ENCODE results near the gene RAP1B.
"Not testable (repeated sequence)": the region's sequence is repeated elsewhere in the genome, so short reads cannot be mapped to it uniquely, and the experiment has no call there.

Gene RAP1B

GRCh38 chr12:68673788-68674187 is 63.1 kb downstream of the RAP1B start:
- TF ChIP-seq, protein P1, sequence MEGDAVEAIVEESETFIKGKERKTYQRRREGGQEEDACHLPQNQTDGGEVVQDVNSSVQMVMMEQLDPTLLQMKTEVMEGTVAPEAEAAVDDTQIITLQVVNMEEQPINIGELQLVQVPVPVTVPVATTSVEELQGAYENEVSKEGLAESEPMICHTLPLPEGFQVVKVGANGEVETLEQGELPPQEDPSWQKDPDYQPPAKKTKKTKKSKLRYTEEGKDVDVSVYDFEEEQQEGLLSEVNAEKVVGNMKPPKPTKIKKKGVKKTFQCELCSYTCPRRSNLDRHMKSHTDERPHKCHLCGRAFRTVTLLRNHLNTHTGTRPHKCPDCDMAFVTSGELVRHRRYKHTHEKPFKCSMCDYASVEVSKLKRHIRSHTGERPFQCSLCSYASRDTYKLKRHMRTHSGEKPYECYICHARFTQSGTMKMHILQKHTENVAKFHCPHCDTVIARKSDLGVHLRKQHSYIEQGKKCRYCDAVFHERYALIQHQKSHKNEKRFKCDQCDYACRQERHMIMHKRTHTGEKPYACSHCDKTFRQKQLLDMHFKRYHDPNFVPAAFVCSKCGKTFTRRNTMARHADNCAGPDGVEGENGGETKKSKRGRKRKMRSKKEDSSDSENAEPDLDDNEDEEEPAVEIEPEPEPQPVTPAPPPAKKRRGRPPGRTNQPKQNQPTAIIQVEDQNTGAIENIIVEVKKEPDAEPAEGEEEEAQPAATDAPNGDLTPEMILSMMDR (IDR thresholded peaks at IDR 0.05; ENCODE audit: extremely low read depth, insufficient read depth, missing control alignments), result no peak
- DNase-seq (ENCODE audit: low spot score), result no peak
- in situ Hi-C loops (cut with MboI; ENCODE audit: low pct_unique_long_range_greater_than_20kb, low sequenced_read_pairs, unreplicated experiment), result no loop called here

GRCh38 chr12:68674376-68674775 is 63.7 kb downstream of the RAP1B start:
- TF ChIP-seq, protein P1 (IDR thresholded peaks at IDR 0.05; ENCODE audit: extremely low read depth, insufficient read depth, missing control alignments), result no peak
- in situ Hi-C loops (cut with MboI; ENCODE audit: low pct_unique_long_range_greater_than_20kb, low sequenced_read_pairs, unreplicated experiment), result no loop called here
- DNase-seq (ENCODE audit: low spot score), result no peak

GRCh38 chr12:68675101-68675842 is 64.6 kb downstream of the RAP1B start:
- in situ Hi-C loops (cut with MboI; ENCODE audit: low pct_unique_long_range_greater_than_20kb, low sequenced_read_pairs, unreplicated experiment), result loop anchor here (25.0 kb wide), 1 partner anchor 438 kb away; the partner anchor contains the start of gene IL26
- DNase-seq (ENCODE audit: low spot score), result no peak
- TF ChIP-seq, protein P1 (IDR thresholded peaks at IDR 0.05; ENCODE audit: extremely low read depth, insufficient read depth, missing control alignments), result no peak

GRCh38 chr12:68676854-68677253 is 66.2 kb downstream of the RAP1B start:
- in situ Hi-C loops (cut with MboI; ENCODE audit: low pct_unique_long_range_greater_than_20kb, low sequenced_read_pairs, unreplicated experiment), result loop anchor here (25.0 kb wide), 1 partner anchor 440 kb away; the partner anchor contains the start of gene IL26
- not testable (repeated sequence) for DNase-seq (ENCODE audit: low spot score)

GRCh38 chr12:68686262-68686594 is 75.5 kb downstream of the RAP1B start:
- TF ChIP-seq, protein P1 (IDR thresholded peaks at IDR 0.05; ENCODE audit: extremely low read depth, insufficient read depth, missing control alignments), result no peak
- DNase-seq (ENCODE audit: low spot score), result no peak
- in situ Hi-C loops (cut with MboI; ENCODE audit: low pct_unique_long_range_greater_than_20kb, low sequenced_read_pairs, unreplicated experiment), result loop anchor here (25.0 kb wide), 1 partner anchor 449 kb away; the partner anchor contains the start of gene IL26

- TF ChIP-seq, protein P1 (IDR thresholded peaks at IDR 0.05; ENCODE audit: extremely low read depth, insufficient read depth, missing control alignments), result no peak
- DNase-seq (ENCODE audit: low spot score), result peak; percentile 92
- in situ Hi-C loops (cut with MboI; ENCODE audit: low pct_unique_long_range_greater_than_20kb, low sequenced_read_pairs, unreplicated experiment), result loop anchor here (25.0 kb wide), 1 partner anchor 450 kb away; the partner anchor contains the start of gene IL26
These were observed 76.2 kb downstream of the RAP1B start, which contains the start of gene NUP107 for GRCh38 chr12:68686595-68687521. NUP107 (plus strand) TSS chr12:68686978; CDS start chr12:68687066, 88 bp downstream.

Measured in GM13977 (cell line).